Hypothalamus (tissue), 51 donors: Measurements from ENCODE around the gene ZNF287.

Source experiments
- DNase-seq, 51 donors: peaks; one replicate each; lab custom pipeline; 2025; lab: John Stamatoyannopoulos, UW

The ZNF287 gene

GRCh38 chr17:16517477-16517876 lies 51.5 kb downstream of the ZNF287 start:
- DNase-seq = no peak

DNA sequence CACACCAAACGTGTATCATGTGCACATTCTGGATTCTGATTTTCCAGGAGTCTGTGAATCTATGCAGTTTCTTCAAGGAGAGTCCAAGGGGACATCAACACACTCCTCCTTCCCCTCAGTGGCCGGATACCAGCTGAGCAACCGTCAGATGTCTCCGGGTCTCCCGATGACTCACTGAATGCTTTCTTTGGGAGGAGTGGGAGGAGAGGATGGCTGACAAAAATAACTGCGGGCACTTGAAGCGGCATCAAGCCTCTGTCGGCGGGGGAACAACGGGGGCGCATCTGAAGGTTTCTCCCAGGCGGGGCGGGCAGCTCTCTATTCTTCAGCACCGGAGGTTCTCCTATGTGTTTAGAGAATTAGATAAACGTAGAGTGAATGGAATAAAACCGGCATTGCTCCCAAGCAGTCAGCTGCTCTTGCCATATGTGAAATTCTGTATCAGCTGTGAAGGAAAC lies 52.4 kb downstream of the ZNF287 start:
- peak in 31 of 51 donors; percentile 4 to 81 (median 26) for DNase-seq

- no peak for DNase-seq
Measured at GRCh38 chr17:16515933-16516332, 53.1 kb downstream of the ZNF287 start.

GRCh38 chr17:16513873-16514272 lies 55.1 kb downstream of the ZNF287 start:
- DNase-seq = no peak

DNA sequence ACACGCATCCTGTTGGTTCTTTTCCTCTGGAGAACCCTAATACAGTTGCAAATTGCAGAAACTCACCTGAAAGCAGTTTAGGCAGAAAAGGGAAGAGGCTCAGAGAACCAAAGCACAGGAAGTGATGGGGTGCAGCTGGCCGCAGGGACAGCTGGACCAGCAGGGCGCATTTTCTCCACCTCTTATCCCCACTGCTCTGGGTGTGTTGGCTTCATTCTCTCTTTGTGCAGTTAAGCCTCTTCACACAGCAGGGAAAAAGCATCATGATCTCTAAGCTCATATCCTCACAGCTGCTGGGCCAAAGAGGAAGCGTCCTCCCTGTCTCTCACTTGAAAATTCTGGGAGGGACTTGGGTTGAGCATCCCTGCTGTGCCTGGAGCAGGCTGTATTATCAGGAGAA lies 57.0 kb downstream of the ZNF287 start:
- DNase-seq = peak in 1 of 51 donors; percentile 20

- DNase-seq = no peak
Measured at GRCh38 chr17:16511593-16511992, 57.4 kb downstream of the ZNF287 start.

- no peak for DNase-seq
Measured at GRCh38 chr17:16507918-16508533, 61.0 kb downstream of the ZNF287 start.

GRCh38 chr17:16506188-16506587 lies 62.8 kb downstream of the ZNF287 start:
- DNase-seq = no peak

DNA sequence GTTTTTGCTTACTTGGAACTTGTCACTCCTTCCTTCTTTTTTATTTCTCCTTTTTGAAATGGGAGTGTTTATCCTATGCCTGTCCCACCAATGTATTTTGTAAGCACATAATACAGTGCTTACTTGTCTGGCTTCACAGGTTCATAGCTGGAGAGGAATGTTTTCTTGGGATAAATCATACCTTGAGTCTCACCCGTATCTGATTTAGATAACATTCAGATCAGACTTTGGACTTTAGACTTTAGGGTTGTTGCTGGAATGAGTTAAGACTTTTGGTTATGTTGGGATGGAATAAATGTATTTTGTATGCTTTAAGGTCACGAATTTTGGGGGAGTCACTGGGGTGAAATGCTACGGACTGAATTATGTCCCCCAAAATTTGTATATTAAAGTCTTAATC lies 64.0 kb downstream of the ZNF287 start:
- DNase-seq = no peak
